DOHH2 (cell line): Measurements from ENCODE around the gene FNDC3B.

Experiments used
- EZH2phosphoT487 ChIP-seq: fragments of 200-600 bp; sonication (generic); IDR thresholded peaks from 2 replicates; pipeline ENCODE4 v1.6.1; 2017; ENCODE audit warnings: borderline replicate concordance, mild to moderate bottlenecking, antibody characterized with exemption, low read length, moderate library complexity, mixed read lengths
- TF ChIP-seq, protein P1 (sequence below): fragments of 200-600 bp; sonication (generic); IDR thresholded peaks from one replicate; pipeline ENCODE4 v1.5.1; 2014; ENCODE audit warnings: antibody characterized with exemption, mild to moderate bottlenecking, low read depth, low read length; ENCODE audit not compliant: poor library complexity, severe bottlenecking

DNA sequence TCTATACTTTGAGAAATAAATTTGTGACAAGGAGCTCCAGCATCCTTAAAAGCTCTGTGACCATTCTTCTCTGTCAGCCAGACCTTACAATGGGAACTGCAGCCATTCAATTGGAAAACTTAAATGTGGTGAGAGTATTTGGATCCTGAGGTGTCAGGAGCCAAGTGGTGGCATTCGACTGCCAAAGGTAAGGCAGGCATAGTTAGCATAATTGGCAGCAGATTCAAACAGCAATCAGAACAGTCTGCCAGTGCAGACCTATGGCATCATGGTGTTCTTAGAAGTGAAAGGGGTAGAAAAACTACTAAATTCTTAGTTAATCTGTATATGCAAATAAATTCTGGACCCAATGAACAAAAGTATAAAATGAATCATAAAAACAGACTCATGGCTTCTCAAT is 18.2 kb upstream of the FNDC3B start:
- TF ChIP-seq, protein P1, sequence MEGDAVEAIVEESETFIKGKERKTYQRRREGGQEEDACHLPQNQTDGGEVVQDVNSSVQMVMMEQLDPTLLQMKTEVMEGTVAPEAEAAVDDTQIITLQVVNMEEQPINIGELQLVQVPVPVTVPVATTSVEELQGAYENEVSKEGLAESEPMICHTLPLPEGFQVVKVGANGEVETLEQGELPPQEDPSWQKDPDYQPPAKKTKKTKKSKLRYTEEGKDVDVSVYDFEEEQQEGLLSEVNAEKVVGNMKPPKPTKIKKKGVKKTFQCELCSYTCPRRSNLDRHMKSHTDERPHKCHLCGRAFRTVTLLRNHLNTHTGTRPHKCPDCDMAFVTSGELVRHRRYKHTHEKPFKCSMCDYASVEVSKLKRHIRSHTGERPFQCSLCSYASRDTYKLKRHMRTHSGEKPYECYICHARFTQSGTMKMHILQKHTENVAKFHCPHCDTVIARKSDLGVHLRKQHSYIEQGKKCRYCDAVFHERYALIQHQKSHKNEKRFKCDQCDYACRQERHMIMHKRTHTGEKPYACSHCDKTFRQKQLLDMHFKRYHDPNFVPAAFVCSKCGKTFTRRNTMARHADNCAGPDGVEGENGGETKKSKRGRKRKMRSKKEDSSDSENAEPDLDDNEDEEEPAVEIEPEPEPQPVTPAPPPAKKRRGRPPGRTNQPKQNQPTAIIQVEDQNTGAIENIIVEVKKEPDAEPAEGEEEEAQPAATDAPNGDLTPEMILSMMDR, result no peak
- no peak for TF ChIP-seq EZH2phosphoT487
